PFSK-1 (cell line): ENCODE results near the gene PAF1.

Experiments used
- FOXP2 ChIP-seq: optimal IDR thresholded peaks from 2 replicates; pipeline ENCODE3; 2011; ENCODE audit warnings: borderline replicate concordance, control low read depth, inconsistent platforms; ENCODE audit not compliant: insufficient read depth; ENCODE audit errors: extremely low read length, extremely low read depth
- POLR2AphosphoS5 ChIP-seq: IDR thresholded peaks from 2 replicates; pipeline ENCODE4 v1.6.1; 2012; ENCODE audit warnings: low read depth, mild to moderate bottlenecking, control low read depth, low read length, moderate library complexity
- REST ChIP-seq, 2 experiments: IDR thresholded peaks; 2 replicates each; pipeline versions ENCODE4 v1.6.1 to v1.8.0; 2011 to 2012; ENCODE audit warnings: low read depth in 2 of 2, low read length in 2 of 2, control low read depth in 1 of 2, inconsistent platforms in 1 of 2, mild to moderate bottlenecking in 1 of 2, moderate library complexity in 1 of 2; ENCODE audit not compliant: insufficient read depth in 1 of 2
- SIN3A ChIP-seq: IDR thresholded peaks from 2 replicates; pipeline ENCODE4 v1.6.1; 2012; ENCODE audit warnings: mild to moderate bottlenecking, low read length, moderate library complexity, borderline replicate concordance; ENCODE audit not compliant: insufficient read depth
- TAF1 ChIP-seq: IDR thresholded peaks from 2 replicates; pipeline ENCODE4 v1.6.1; 2012; ENCODE audit warnings: low read length, control low read depth, borderline replicate concordance; ENCODE audit not compliant: insufficient read depth

The PAF1 gene

GRCh38 chr19:39356647-39357046, 34.3 kb downstream of the PAF1 start:
- TF ChIP-seq FOXP2 (no peak), TAF1 (no peak), POLR2AphosphoS5 (no peak), SIN3A (no peak), REST (IDR thresholded peaks at IDR 0.05; ENCODE audit: insufficient read depth in 1 of 2, low read depth in 2 of 2, low read length in 2 of 2) (no peak)

GRCh38 chr19:39356073-39356472, 34.8 kb downstream of the PAF1 start:
- TF ChIP-seq SIN3A (no peak), REST (IDR thresholded peaks at IDR 0.05; ENCODE audit: insufficient read depth in 1 of 2, low read depth in 2 of 2, low read length in 2 of 2) (no peak), POLR2AphosphoS5 (no peak), FOXP2 (no peak), TAF1 (no peak)

- TF ChIP-seq FOXP2 (no peak), SIN3A (no peak), TAF1 (no peak), REST (IDR thresholded peaks at IDR 0.05; ENCODE audit: insufficient read depth in 1 of 2, low read depth in 2 of 2, low read length in 2 of 2) (no peak), POLR2AphosphoS5 (no peak)
Measured at GRCh38 chr19:39355253-39355652, 35.7 kb downstream of the PAF1 start.

DNA sequence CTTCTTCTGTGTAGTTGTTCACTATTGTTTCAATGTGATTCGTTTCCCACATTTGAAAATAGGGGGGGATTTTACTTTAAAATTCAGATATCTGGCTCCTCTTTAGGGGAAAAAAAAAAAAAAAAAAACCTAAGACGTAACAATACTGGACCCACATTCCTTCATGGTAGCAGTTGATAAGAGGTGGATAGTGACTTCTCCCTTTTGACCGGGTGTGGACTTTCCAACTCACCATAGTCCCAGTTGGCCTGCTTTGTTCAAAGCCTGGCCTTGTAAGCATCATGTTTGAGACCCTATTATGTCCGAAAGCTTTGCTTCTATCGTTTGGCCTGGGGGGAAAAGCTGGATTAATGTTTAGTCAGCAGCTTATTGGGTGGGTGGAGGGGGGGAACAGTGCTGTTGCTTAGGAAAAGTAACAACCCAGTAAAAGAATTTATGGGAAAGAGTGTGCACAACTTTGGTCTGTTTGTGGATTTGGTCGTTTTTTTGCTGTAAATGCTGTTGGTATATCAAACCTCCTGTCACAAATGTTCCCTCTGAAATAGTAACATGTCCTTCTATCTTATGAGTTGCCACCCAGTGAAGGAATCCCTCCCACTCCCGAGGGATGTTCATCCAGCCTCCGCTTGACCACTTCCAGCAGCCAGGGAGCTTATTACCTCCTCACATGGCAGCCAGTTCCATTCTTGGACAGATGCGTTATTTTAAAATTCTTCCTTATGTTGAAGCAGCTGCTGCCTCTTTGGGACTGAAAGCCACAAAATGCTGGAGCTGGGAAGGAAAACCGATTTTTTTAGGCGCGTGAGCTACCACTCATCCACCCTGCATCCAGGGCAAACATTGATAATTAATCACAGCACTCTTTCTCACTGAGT, 38.3 kb downstream of the PAF1 start:
- TF ChIP-seq SIN3A (no peak), POLR2AphosphoS5 (no peak)

DNA sequence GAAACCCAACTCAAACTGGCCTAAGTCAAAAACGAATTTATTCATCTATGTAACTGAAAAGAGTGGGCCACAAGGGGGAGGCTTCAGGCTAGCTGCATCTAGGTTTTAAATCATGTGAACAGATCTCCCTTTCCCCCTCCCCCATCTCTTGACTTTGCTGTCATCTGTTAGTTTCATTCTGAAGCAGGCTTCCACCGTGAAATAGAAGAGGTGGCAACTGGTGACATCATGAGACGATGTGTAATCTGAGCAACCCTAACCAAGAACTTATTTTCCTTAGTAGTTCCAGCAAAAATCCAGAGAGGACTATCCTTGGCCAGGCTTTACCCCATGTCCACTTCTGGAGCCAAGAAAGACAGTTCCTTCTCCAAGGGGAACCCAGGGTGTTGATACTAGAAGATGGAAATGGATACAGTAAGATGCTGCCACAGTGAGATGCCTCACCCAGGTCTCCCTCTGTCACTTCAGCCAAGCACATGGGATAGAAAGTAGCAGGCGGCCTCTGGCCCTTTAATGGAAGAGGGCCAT, 39.3 kb downstream of the PAF1 start:
- TF ChIP-seq TAF1, result no peak
- no peak for TF ChIP-seq POLR2AphosphoS5
- no peak for TF ChIP-seq SIN3A
- no peak for TF ChIP-seq FOXP2
- TF ChIP-seq REST (IDR thresholded peaks at IDR 0.05; ENCODE audit: insufficient read depth in 1 of 2, low read depth in 2 of 2, low read length in 2 of 2), result no peak
